Natural killer cell (primary cell): Measurements from ENCODE around the gene CYB561D1. TPM values are rescaled to one million over a fixed set of nuclear protein-coding genes. Genes with fewer than 3 reads are reported as not detected.

ENCODE experiments used
- ATAC-seq, 3 donors: fragments of 150-1000 bp in 2 of 3; fragments of 200-7000 bp in 1 of 3; cut with Tn5 transposase; 1 replicate in 1 of 3; 2 replicates in 2 of 3; pipeline ENCODE4 v1.10.0; 2021; ENCODE audit warnings: mild to moderate bottlenecking in 2 of 3, moderate library complexity in 2 of 3
- DNase-seq, 2 donors: peaks; one replicate each; pipeline versions ENCODE4 v3.0.0 to v3.0.0-alpha.2; 2013 to 2021; ENCODE audit warnings: mixed read lengths in 1 of 2
- H3K27ac ChIP-seq: one replicate; pipeline ENCODE4 v1.5.1; 2013; ENCODE audit warnings: mild to moderate bottlenecking, low read length
- H3K27me3 ChIP-seq: one replicate; pipeline ENCODE4 v1.6.1; 2013; ENCODE audit warnings: low read length; ENCODE audit not compliant: control insufficient read depth, insufficient read depth
- H3K36me3 ChIP-seq: one replicate; pipeline ENCODE4 v1.6.1; 2013; ENCODE audit warnings: low read length; ENCODE audit not compliant: control insufficient read depth, insufficient read depth
- H3K4me1 ChIP-seq: one replicate; pipeline ENCODE4 v1.6.1; 2013; ENCODE audit warnings: low read length; ENCODE audit not compliant: control insufficient read depth, insufficient read depth
- H3K4me3 ChIP-seq: one replicate; pipeline ENCODE4 v1.5.1; 2013; ENCODE audit warnings: low read length
- H3K9me3 ChIP-seq: one replicate; pipeline ENCODE4 v1.6.1; 2013; ENCODE audit warnings: low read length; ENCODE audit not compliant: control insufficient read depth, insufficient read depth
- H3K27ac Mint-ChIP-seq, 2 donors: one replicate each; pipeline ENCODE4 v1.8.0; 2022; ENCODE audit warnings: mild to moderate bottlenecking in 2 of 2, mixed read lengths in 2 of 2, moderate library complexity in 1 of 2
- H3K27me3 Mint-ChIP-seq, 2 donors: one replicate each; pipeline ENCODE4 v1.8.0; 2022; ENCODE audit warnings: low read depth in 2 of 2, mixed read lengths in 2 of 2
- H3K36me3 Mint-ChIP-seq: one replicate; pipeline ENCODE4 v1.8.0; 2022; ENCODE audit warnings: mixed read lengths
- H3K4me1 Mint-ChIP-seq, 2 donors: one replicate each; pipeline ENCODE4 v1.8.0; 2022; ENCODE audit warnings: mixed read lengths in 2 of 2
- H3K4me3 Mint-ChIP-seq: one replicate; pipeline ENCODE4 v1.8.0; 2022; ENCODE audit warnings: mild to moderate bottlenecking, moderate library complexity, mixed read lengths
- H3K9me3 Mint-ChIP-seq, 2 donors: one replicate each; pipeline ENCODE4 v1.8.0; 2022; ENCODE audit warnings: mixed read lengths in 2 of 2
- WGBS: methylation state at CpG from one replicate; pipeline ENCODE4 v1.1.7; 2013; ENCODE audit warnings: missing lambda C conversion rate; ENCODE audit not compliant: insufficient coverage; 5-methylcytosine and 5-hydroxymethylcytosine counted together
- intact Hi-C: fragments of 100-400 bp; cut with micrococcal nuclease; formaldehyde crosslinking; loops from one replicate; pipeline ENCODE4 v1.14.2; 2022
- total RNA-seq, 4 donors: library from RNA; stranded (reverse); fragments of 120-200 nt in 1 of 4; gene quantifications; one replicate each; pipeline versions ENCODE4 v1.2.3 to v1.2.4, GENCODE V29; 2013 to 2022
- TF ChIP-seq, protein P1 (sequence below): fragments of 200-600 bp; IDR thresholded peaks from one replicate; pipeline ENCODE4 v1.8.0; 2022; ENCODE audit warnings: antibody characterized with exemption

Gene CYB561D1
- total RNA-seq, 3 donors from 2014 or later (not counting 1 experiment from before 2014, with no cell fraction given), result 21.1 to 36.0 (median 34.7) TPM

DNA sequence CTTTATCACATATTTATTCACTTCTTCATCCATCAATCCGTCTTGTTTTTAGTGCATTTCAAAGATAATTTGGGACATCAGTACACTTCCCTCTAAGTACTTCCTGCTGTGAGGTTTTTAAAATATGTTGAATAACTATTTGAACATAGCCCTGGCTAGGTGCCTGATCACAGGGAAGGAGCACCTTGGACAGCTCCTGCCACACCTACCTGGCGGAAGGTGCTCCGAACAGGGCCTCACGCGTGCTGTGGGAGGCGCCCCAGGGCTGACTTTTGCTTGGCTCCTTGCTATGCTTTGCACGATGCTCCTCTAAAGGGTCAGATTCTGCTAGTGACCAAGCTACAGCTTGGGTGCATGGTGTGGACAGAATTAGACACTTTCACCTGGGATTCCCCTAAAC, 15.1 kb upstream of the CYB561D1 start:
- peak in 1 of 2 donors; percentile 67 for DNase-seq
- TF ChIP-seq, protein P1, sequence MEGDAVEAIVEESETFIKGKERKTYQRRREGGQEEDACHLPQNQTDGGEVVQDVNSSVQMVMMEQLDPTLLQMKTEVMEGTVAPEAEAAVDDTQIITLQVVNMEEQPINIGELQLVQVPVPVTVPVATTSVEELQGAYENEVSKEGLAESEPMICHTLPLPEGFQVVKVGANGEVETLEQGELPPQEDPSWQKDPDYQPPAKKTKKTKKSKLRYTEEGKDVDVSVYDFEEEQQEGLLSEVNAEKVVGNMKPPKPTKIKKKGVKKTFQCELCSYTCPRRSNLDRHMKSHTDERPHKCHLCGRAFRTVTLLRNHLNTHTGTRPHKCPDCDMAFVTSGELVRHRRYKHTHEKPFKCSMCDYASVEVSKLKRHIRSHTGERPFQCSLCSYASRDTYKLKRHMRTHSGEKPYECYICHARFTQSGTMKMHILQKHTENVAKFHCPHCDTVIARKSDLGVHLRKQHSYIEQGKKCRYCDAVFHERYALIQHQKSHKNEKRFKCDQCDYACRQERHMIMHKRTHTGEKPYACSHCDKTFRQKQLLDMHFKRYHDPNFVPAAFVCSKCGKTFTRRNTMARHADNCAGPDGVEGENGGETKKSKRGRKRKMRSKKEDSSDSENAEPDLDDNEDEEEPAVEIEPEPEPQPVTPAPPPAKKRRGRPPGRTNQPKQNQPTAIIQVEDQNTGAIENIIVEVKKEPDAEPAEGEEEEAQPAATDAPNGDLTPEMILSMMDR, result no peak
- Mint-ChIP-seq H3K27ac (no peak overlapping the region), H3K4me3 (no peak overlapping the region), H3K27me3 (peaks cover 30 to 39% of the 10 kb centered on the region in 2 donors), H3K4me1 (peaks cover 8 to 13% of the 10 kb centered on the region in 2 donors), H3K36me3 (no peaks in the 10 kb centered on the region), H3K9me3 (no peaks in the 10 kb centered on the region)
- intact Hi-C loops, result no loop called here
- peaks cover 12% of the 10 kb centered on the region for H3K4me1 ChIP-seq
- no peak overlapping the region for H3K4me3 ChIP-seq
- H3K27ac ChIP-seq, result no peak overlapping the region
- no peaks in the 10 kb centered on the region for H3K36me3 ChIP-seq
- ATAC-seq, result no peak
- peaks cover 5% of the 10 kb centered on the region for H3K27me3 ChIP-seq
- H3K9me3 ChIP-seq, result no peaks in the 10 kb centered on the region
- 12% methylated on average over 6 of the region's 7 CpGs for WGBS

DNA sequence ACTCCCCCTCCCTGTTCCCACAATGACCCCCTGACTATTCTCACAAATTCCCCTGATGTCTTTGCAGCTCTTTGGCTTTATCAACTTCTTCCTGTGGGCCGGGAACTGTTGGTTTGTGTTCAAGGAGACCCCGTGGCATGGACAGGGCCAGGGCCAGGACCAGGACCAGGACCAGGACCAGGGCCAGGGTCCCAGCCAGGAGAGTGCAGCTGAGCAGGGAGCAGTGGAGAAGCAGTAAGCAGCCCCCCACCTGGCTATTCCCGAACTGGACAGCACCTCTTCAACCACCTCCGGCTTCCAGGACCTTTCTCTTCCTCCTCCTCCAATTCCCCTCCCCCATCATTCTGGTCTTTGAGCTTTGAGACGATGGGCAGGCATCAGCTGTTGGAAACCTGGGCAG, 14.6 kb upstream of the CYB561D1 start:
- Histone ChIP-seq H3K36me3 (no peaks in the 10 kb centered on the region), H3K4me3 (no peak overlapping the region), H3K27ac (no peak overlapping the region), H3K9me3 (no peaks in the 10 kb centered on the region), H3K27me3 (peaks cover 5% of the 10 kb centered on the region), H3K4me1 (peaks cover 15% of the 10 kb centered on the region)
- 62% methylated on average over 5 of the region's 5 CpGs for WGBS
- Mint-ChIP-seq H3K4me1 (peaks cover 12 to 16% of the 10 kb centered on the region in 2 donors), H3K4me3 (no peak overlapping the region), H3K36me3 (no peaks in the 10 kb centered on the region), H3K9me3 (no peaks in the 10 kb centered on the region), H3K27me3 (peaks cover 30 to 39% of the 10 kb centered on the region in 2 donors), H3K27ac (no peak overlapping the region)
- intact Hi-C loops, result no loop called here
- DNase-seq (no peak), ATAC-seq (no peak)
- TF ChIP-seq, protein P1, result no peak

DNA sequence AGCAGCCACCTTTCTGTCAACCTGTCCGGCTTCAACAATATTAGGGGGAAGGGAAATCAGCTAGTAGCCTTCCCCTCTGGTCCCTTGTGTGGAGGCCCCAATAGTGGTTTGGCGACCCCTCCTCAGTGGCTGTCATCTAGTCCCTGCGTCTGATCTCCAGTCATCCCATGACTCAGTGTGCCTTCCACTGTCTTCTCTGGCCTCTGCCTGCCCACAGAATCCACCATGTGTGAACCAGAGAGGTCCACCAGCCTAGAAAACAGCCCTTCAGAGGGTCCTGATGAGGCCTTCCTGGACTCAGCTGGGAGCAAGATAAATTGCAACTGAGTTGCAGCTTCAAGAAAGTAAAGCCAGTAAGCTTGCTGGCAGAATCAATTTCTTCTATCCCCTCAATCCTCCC, 14.0 kb upstream of the CYB561D1 start:
- Mint-ChIP-seq H3K27me3 (peaks cover 30 to 39% of the 10 kb centered on the region in 2 donors), H3K36me3 (no peaks in the 10 kb centered on the region), H3K27ac (no peak overlapping the region), H3K4me1 (peaks cover 18 to 22% of the 10 kb centered on the region in 2 donors), H3K9me3 (no peaks in the 10 kb centered on the region), H3K4me3 (no peak overlapping the region)
- Histone ChIP-seq H3K4me3 (no peak overlapping the region), H3K27ac (no peak overlapping the region), H3K27me3 (peaks cover 5% of the 10 kb centered on the region), H3K4me1 (peaks cover 21% of the 10 kb centered on the region), H3K9me3 (no peaks in the 10 kb centered on the region), H3K36me3 (no peaks in the 10 kb centered on the region)
- ATAC-seq (no peak), DNase-seq (no peak)
- 82% methylated on average over 3 of the region's 3 CpGs for WGBS
- intact Hi-C loops, result loop anchor here (5.0 kb wide), 1 partner anchor 233 kb away; the partner anchor contains the start of gene CELSR2
- TF ChIP-seq, protein P1, result no peak

DNA sequence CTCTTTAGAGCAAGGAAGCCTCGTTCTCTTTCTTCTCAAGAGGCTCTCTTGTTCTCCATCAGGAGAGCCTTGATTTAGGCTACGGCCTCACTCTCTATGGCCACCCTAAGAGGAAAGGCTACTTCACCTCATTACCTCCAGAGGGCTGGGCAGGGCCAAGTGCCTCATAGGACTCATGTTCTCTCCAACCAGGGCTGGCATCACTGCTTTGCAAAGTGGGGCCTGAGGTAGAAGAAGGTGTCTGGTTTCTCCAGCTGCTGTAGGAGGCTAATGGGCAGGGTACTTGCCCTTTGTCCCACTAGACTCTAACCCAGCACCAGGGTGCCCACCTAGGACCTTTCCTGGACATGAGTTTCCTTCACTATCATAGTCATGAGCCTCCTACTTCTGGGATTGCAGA, 12.2 kb upstream of the CYB561D1 start:
- ATAC-seq (no peak), DNase-seq (no peak)
- TF ChIP-seq, protein P1, result no peak
- H3K4me1 Mint-ChIP-seq, result peaks cover 22 to 24% of the 10 kb centered on the region in 2 donors
- Histone ChIP-seq H3K27ac (no peak overlapping the region), H3K4me1 (peaks cover 22% of the 10 kb centered on the region), H3K4me3 (no peak overlapping the region), H3K27me3 (peaks cover 5% of the 10 kb centered on the region), H3K36me3 (no peaks in the 10 kb centered on the region), H3K9me3 (no peaks in the 10 kb centered on the region)
- H3K27me3 Mint-ChIP-seq, result peaks cover 23 to 28% of the 10 kb centered on the region in 2 donors
- H3K9me3 Mint-ChIP-seq, result no peaks in the 10 kb centered on the region
- no peak overlapping the region for H3K27ac Mint-ChIP-seq
- H3K4me3 Mint-ChIP-seq, result no peak overlapping the region
- intact Hi-C loops, result loop anchor here (5.0 kb wide), 1 partner anchor 234 kb away; the partner anchor contains the start of gene CELSR2
- no peaks in the 10 kb centered on the region for H3K36me3 Mint-ChIP-seq
- WGBS, result 85% methylated on average over 2 of the region's 2 CpGs
